ENCODE results near the gene SLC10A7.

GRCh38 chr4:146317783-146318182 is 204.0 kb downstream of the SLC10A7 start:
- TF ChIP-seq CTCF (IDR thresholded peaks at IDR 0.05; ENCODE audit: low read depth, low read length, poor library complexity, severe bottlenecking) (no peak), EZH2phosphoT487 (IDR thresholded peaks at IDR 0.05; ENCODE audit: borderline replicate concordance, low read length) (no peak)

Measured in DOHH2 (cell line).